Testis (tissue), 2 donors: ENCODE data around the gene KCNK2.

Experiments used
- CTCF ChIP-seq, 3 experiments: fragments of 450-650 bp in 2 of 3; fragments of 200-600 bp in 1 of 3; sonication (generic) in 1 of 3; IDR thresholded peaks; one replicate each; pipeline ENCODE4 v1.5.1; 2016 to 2019; ENCODE audit warnings: antibody characterized with exemption in 3 of 3, mild to moderate bottlenecking in 2 of 3, moderate library complexity in 1 of 3
- POLR2A ChIP-seq: fragments of 450-650 bp; IDR thresholded peaks from one replicate; pipeline ENCODE4 v1.6.1; 2017; ENCODE audit warnings: antibody characterized with exemption, mild to moderate bottlenecking, moderate library complexity

GRCh38 chr1:215264649-215265048, 182.1 kb downstream of the KCNK2 start:
- no peak for TF ChIP-seq CTCF (IDR thresholded peaks at IDR 0.05)
- no peak for TF ChIP-seq POLR2A
